SK-N-SH (cell line): ENCODE results near the gene ADCY1.

Experiments used
- EP300 ChIP-seq, 2 experiments: IDR thresholded peaks; 2 replicates each; pipeline versions ENCODE4 v1.4.0 to v1.6.1; 2012; ENCODE audit warnings: borderline replicate concordance in 1 of 2, low read depth in 1 of 2, low read length in 1 of 2
- GABPA ChIP-seq: IDR thresholded peaks from 2 replicates; pipeline ENCODE4 v1.4.0; 2012; ENCODE audit warnings: low read depth, mild to moderate bottlenecking
- TF ChIP-seq, protein P1 (sequence below): fragments of 200-600 bp; sonication (generic); IDR thresholded peaks from 2 replicates; pipeline ENCODE4 v1.6.1; 2017; ENCODE audit warnings: antibody characterized with exemption, mild to moderate bottlenecking, moderate library complexity

DNA sequence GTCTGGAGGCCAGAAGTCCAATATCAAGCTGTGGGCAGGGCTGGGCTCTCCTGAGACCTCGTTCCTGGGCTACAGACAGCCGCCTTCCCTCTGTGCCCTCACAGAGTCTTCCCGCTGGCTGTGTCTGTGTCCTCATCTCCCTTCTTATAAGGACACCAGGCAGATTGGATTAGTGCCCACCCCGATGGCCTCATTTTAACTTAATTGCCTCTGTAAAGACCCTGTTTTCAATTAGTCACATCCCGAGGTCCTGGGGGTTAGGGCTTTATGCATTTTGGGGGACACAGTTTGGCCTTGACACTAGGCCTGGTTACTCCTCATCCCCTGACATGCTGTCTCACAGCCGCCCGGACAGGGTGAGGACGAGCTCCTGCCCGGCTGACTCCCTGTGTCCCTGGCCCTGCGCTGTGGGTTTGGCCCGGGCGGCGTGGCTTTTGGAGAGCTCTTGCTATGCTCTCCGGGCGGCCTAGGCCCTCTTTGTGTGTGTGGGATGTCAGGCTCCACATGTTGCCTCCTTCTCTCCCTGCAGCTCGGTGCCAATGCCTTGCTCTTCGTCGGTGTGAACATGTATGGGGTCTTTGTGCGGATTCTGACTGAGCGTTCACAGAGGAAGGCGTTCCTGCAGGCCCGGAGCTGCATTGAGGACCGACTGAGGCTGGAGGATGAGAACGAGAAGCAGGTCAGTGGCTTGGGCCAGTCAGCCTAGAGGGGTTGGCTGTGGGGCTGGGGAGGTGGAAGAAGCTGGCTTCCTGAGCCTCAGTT lies 18.2 kb downstream of the ADCY1 start:
- TF ChIP-seq GABPA: no peak
- TF ChIP-seq, protein P1, sequence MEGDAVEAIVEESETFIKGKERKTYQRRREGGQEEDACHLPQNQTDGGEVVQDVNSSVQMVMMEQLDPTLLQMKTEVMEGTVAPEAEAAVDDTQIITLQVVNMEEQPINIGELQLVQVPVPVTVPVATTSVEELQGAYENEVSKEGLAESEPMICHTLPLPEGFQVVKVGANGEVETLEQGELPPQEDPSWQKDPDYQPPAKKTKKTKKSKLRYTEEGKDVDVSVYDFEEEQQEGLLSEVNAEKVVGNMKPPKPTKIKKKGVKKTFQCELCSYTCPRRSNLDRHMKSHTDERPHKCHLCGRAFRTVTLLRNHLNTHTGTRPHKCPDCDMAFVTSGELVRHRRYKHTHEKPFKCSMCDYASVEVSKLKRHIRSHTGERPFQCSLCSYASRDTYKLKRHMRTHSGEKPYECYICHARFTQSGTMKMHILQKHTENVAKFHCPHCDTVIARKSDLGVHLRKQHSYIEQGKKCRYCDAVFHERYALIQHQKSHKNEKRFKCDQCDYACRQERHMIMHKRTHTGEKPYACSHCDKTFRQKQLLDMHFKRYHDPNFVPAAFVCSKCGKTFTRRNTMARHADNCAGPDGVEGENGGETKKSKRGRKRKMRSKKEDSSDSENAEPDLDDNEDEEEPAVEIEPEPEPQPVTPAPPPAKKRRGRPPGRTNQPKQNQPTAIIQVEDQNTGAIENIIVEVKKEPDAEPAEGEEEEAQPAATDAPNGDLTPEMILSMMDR: no peak
- peak in 1 of 2 experiments; percentile 79; a peak in 2 of 4 replicates for TF ChIP-seq EP300 (IDR thresholded peaks at IDR 0.05; ENCODE audit: borderline replicate concordance in 1 of 2, low read depth in 1 of 2, low read length in 1 of 2)
